Measurements from ENCODE around the gene EFCC1.

The EFCC1 gene

GRCh38 chr3:129009266-129009665, 8.2 kb downstream of the EFCC1 start:
- Histone ChIP-seq H3F3A (ENCODE audit: insufficient read depth, low read length) (no peaks in the 10 kb centered on the region), H2AFZ (ENCODE audit: low read length) (no peak overlapping the region), H3K27me3 (replicated peaks; ENCODE audit: insufficient read depth, low read length) (no peaks in the 10 kb centered on the region), H4K20me1 (ENCODE audit: insufficient read depth, low read length) (no peaks in the 10 kb centered on the region), H3K36me3 (replicated peaks; ENCODE audit: insufficient read depth, low read length) (no peaks in the 10 kb centered on the region), H3K4me3 (ENCODE audit: low read length) (no peak overlapping the region), H3K9me2 (replicated peaks; ENCODE audit: insufficient read depth, low read length) (no peaks in the 10 kb centered on the region), H3K27ac (ENCODE audit: low read length) (no peak overlapping the region), H3K9me3 (replicated peaks; ENCODE audit: insufficient read depth, low read length) (no peaks in the 10 kb centered on the region), H3K4me2 (ENCODE audit: low read depth, low read length) (no peak overlapping the region), H3K9ac (ENCODE audit: low read length) (no peak overlapping the region), H3K79me2 (ENCODE audit: low read length) (no peaks in the 10 kb centered on the region), H3K4me1 (ENCODE audit: low read length) (peaks cover 24% of the 10 kb centered on the region)
- no peak for DNase-seq
- TF ChIP-seq EZH2phosphoT487 (IDR thresholded peaks at IDR 0.05; ENCODE audit: low read length), result no peak
- TF ChIP-seq, protein P1, sequence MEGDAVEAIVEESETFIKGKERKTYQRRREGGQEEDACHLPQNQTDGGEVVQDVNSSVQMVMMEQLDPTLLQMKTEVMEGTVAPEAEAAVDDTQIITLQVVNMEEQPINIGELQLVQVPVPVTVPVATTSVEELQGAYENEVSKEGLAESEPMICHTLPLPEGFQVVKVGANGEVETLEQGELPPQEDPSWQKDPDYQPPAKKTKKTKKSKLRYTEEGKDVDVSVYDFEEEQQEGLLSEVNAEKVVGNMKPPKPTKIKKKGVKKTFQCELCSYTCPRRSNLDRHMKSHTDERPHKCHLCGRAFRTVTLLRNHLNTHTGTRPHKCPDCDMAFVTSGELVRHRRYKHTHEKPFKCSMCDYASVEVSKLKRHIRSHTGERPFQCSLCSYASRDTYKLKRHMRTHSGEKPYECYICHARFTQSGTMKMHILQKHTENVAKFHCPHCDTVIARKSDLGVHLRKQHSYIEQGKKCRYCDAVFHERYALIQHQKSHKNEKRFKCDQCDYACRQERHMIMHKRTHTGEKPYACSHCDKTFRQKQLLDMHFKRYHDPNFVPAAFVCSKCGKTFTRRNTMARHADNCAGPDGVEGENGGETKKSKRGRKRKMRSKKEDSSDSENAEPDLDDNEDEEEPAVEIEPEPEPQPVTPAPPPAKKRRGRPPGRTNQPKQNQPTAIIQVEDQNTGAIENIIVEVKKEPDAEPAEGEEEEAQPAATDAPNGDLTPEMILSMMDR (IDR thresholded peaks at IDR 0.05; ENCODE audit: low read length), result no peak
- no peak for TF ChIP-seq EZH2 (optimal IDR thresholded peaks at IDR 0.05; ENCODE audit: low read depth, low read length)

DNA sequence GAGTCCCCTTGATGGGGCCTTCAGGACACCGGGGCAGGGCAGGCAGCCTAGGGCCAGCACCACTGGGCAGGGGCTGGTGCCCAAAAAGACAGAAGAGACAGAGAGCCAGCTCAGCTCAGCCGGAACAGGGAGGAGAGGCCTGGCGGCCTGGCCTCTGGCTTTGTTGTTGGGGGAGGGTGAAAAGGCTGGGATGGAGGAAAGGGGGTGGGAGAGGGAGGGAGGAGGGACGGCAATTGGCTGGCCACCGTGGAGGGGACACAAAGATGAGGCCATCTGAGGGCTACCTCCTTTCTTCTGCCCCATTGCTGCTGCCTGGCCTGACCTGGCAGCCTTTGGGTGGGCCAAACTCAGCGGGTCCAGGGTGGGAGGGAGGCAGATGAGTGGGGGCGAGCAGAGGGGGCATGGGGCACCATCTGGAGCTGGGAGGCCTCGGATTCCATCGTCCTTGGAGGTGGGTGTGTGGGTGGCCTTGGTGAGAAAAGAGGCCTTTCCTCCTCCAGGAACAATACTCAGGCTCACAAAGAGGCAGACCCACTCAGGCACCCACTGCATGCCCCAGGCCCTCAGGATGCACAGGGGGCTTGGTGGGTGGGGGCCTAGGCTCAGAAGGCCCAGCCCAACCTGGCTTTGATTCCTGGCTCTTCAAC, 9.3 kb downstream of the EFCC1 start:
- DNase-seq, result no peak
- no peak overlapping the region for H3K27ac ChIP-seq (ENCODE audit: low read length)
- H3K79me2 ChIP-seq (ENCODE audit: low read length), result no peaks in the 10 kb centered on the region
- no peaks in the 10 kb centered on the region for H4K20me1 ChIP-seq (ENCODE audit: insufficient read depth, low read length)
- H3F3A ChIP-seq (ENCODE audit: insufficient read depth, low read length), result no peaks in the 10 kb centered on the region
- TF ChIP-seq EZH2phosphoT487 (IDR thresholded peaks at IDR 0.05; ENCODE audit: low read length) (no peak), EZH2 (optimal IDR thresholded peaks at IDR 0.05; ENCODE audit: low read depth, low read length) (no peak)
- TF ChIP-seq, protein P1 (IDR thresholded peaks at IDR 0.05; ENCODE audit: low read length), result no peak
- no peak overlapping the region for H3K4me3 ChIP-seq (ENCODE audit: low read length)
- no peak overlapping the region for H3K9ac ChIP-seq (ENCODE audit: low read length)
- H3K27me3 ChIP-seq (replicated peaks; ENCODE audit: insufficient read depth, low read length), result no peaks in the 10 kb centered on the region
- no peak overlapping the region for H2AFZ ChIP-seq (ENCODE audit: low read length)
- H3K4me1 ChIP-seq (ENCODE audit: low read length), result peaks cover 19% of the 10 kb centered on the region
- H3K4me2 ChIP-seq (ENCODE audit: low read depth, low read length), result no peak overlapping the region
- H3K9me3 ChIP-seq (replicated peaks; ENCODE audit: insufficient read depth, low read length), result no peaks in the 10 kb centered on the region
- H3K9me2 ChIP-seq (replicated peaks; ENCODE audit: insufficient read depth, low read length), result no peaks in the 10 kb centered on the region
- H3K36me3 ChIP-seq (replicated peaks; ENCODE audit: insufficient read depth, low read length), result no peaks in the 10 kb centered on the region

GRCh38 chr3:129013491-129013891, 12.4 kb downstream of the EFCC1 start:
- Histone ChIP-seq H4K20me1 (ENCODE audit: insufficient read depth, low read length) (no peaks in the 10 kb centered on the region), H3K27me3 (replicated peaks; ENCODE audit: insufficient read depth, low read length) (no peaks in the 10 kb centered on the region), H3K4me3 (ENCODE audit: low read length) (no peak overlapping the region), H3K36me3 (replicated peaks; ENCODE audit: insufficient read depth, low read length) (no peaks in the 10 kb centered on the region), H3K9me2 (replicated peaks; ENCODE audit: insufficient read depth, low read length) (no peaks in the 10 kb centered on the region), H3K79me2 (ENCODE audit: low read length) (no peaks in the 10 kb centered on the region), H3F3A (ENCODE audit: insufficient read depth, low read length) (no peaks in the 10 kb centered on the region), H3K4me1 (ENCODE audit: low read length) (peaks cover 8% of the 10 kb centered on the region), H3K9me3 (replicated peaks; ENCODE audit: insufficient read depth, low read length) (no peaks in the 10 kb centered on the region), H3K9ac (ENCODE audit: low read length) (no peak overlapping the region), H2AFZ (ENCODE audit: low read length) (no peak overlapping the region), H3K27ac (ENCODE audit: low read length) (no peak overlapping the region), H3K4me2 (ENCODE audit: low read depth, low read length) (no peak overlapping the region)
- TF ChIP-seq, protein P1 (IDR thresholded peaks at IDR 0.05; ENCODE audit: low read length), result no peak
- TF ChIP-seq EZH2 (optimal IDR thresholded peaks at IDR 0.05; ENCODE audit: low read depth, low read length) (no peak), EZH2phosphoT487 (IDR thresholded peaks at IDR 0.05; ENCODE audit: low read length) (no peak)
- peak; percentile 17 for DNase-seq
